ENCODE data around the gene GCN1. TPM values are rescaled to one million over a fixed set of nuclear protein-coding genes. Genes with fewer than 3 reads are reported as not detected.

The GCN1 gene
- total and polyA plus RNA-seq, 11 donors = 7.2 to 51.7 (median 33.7) TPM

Small RNAs within 50 kb of the gene (microRNA-seq; reads per million reads assigned to microRNA genes)
- 0 to 1.5 (median 0.30) reads per million in 4 donors for gene MIR4498

Other genes starting within 250 kb of the GCN1 start
- 10 to 100 TPM in 1 of 9 donors, 1 to 10 TPM in 1, under 1 TPM in 3, not detected in 4; 0.16 to 28.0 (median 0.32) TPM for gene BICDL1, start 205.5 kb downstream of the GCN1 start, total RNA-seq
- gene BICDL1, start 205.5 kb downstream of the GCN1 start, polyA plus RNA-seq = under 1 TPM; 0.12 to 0.30 TPM
- gene RAB35, start 78.0 kb downstream of the GCN1 start, total RNA-seq = 10 to 100 TPM; 16.4 to 46.2 (median 26.4) TPM
- 10 to 100 TPM; 15.4 to 44.6 TPM for gene RAB35, start 78.0 kb downstream of the GCN1 start, polyA plus RNA-seq
- gene RPLP0, start 6.4 kb upstream of the GCN1 start, total RNA-seq = 1,000 to 10,000 TPM in 3 of 9 donors, 100 to 1,000 TPM in 6; 487 to 1,330 (median 861) TPM
- 1,000 to 10,000 TPM in 1 of 2 donors, 100 to 1,000 TPM in 1; 692 to 3,248 TPM for gene RPLP0, start 6.4 kb upstream of the GCN1 start, polyA plus RNA-seq
- gene PXN, start 71.0 kb upstream of the GCN1 start, total RNA-seq = 100 to 1,000 TPM in 1 of 9 donors, 10 to 100 TPM in 8; 34.3 to 103 (median 69.9) TPM
- 10 to 100 TPM; 58.7 to 90.5 TPM for gene PXN, start 71.0 kb upstream of the GCN1 start, polyA plus RNA-seq
- over 10,000 TPM in 3 of 9 donors, 1,000 to 10,000 TPM in 4, not detected in 2; 3,467 to 16,563 (median 7,253) TPM for gene RNU4-2, start 97.2 kb upstream of the GCN1 start, total RNA-seq
- gene RNU4-2, start 97.2 kb upstream of the GCN1 start, polyA plus RNA-seq = not detected
- gene RNU4-1, start 98.5 kb upstream of the GCN1 start, total RNA-seq = 1,000 to 10,000 TPM in 4 of 9 donors, 100 to 1,000 TPM in 3, not detected in 2; 376 to 4,299 (median 1,541) TPM
- not detected for gene RNU4-1, start 98.5 kb upstream of the GCN1 start, polyA plus RNA-seq
- 10 to 100 TPM in 1 of 9 donors, 1 to 10 TPM in 8; 3.2 to 10.6 (median 4.7) TPM for gene SIRT4, start 107.6 kb upstream of the GCN1 start, total RNA-seq
- 1 to 10 TPM; 3.0 to 7.4 TPM for gene SIRT4, start 107.6 kb upstream of the GCN1 start, polyA plus RNA-seq
- 1 to 10 TPM in 3 of 9 donors, under 1 TPM in 1, not detected in 5; 0.93 to 2.0 (median 1.5) TPM for gene PLA2G1B, start 133.1 kb upstream of the GCN1 start, total RNA-seq
- gene PLA2G1B, start 133.1 kb upstream of the GCN1 start, polyA plus RNA-seq = not detected
- gene MSI1, start 174.4 kb upstream of the GCN1 start, total RNA-seq = 1 to 10 TPM; 3.5 to 8.7 (median 5.6) TPM
- gene MSI1, start 174.4 kb upstream of the GCN1 start, polyA plus RNA-seq = 1 to 10 TPM; 2.1 to 2.4 TPM
- 100 to 1,000 TPM; 117 to 318 (median 172) TPM for gene COX6A1, start 243.4 kb upstream of the GCN1 start, total RNA-seq
- gene COX6A1, start 243.4 kb upstream of the GCN1 start, polyA plus RNA-seq = 100 to 1,000 TPM; 531 to 708 TPM

Data from heart left ventricle (tissue), 11 donors.